ENCODE data around the gene SLC22A23.

SLC22A23 gene

GRCh38 chr6:3500262-3501014 is 43.6 kb upstream of the SLC22A23 start (continued):
- no peak for TF ChIP-seq ZNF701 (tag by site-specific recombination; IDR thresholded peaks at IDR 0.05)
- TF ChIP-seq ZNF488 (tag by site-specific recombination; IDR thresholded peaks at IDR 0.05) = no peak
- no peak for TF ChIP-seq SALL2 (tag by site-specific recombination; IDR thresholded peaks at IDR 0.05; ENCODE audit: borderline replicate concordance)
- TF ChIP-seq, protein P1, sequence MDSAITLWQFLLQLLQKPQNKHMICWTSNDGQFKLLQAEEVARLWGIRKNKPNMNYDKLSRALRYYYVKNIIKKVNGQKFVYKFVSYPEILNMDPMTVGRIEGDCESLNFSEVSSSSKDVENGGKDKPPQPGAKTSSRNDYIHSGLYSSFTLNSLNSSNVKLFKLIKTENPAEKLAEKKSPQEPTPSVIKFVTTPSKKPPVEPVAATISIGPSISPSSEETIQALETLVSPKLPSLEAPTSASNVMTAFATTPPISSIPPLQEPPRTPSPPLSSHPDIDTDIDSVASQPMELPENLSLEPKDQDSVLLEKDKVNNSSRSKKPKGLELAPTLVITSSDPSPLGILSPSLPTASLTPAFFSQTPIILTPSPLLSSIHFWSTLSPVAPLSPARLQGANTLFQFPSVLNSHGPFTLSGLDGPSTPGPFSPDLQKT (IDR thresholded peaks at IDR 0.05; ENCODE audit: borderline replicate concordance, low read depth, low read length) = no peak
- no peak for TF ChIP-seq ZNF132 (tag by site-specific recombination; IDR thresholded peaks at IDR 0.05; ENCODE audit: borderline replicate concordance)
- no peak; the same call in none of the 2 replicates for TF ChIP-seq WT1 (tag by site-specific recombination; IDR thresholded peaks at IDR 0.05)
- TF ChIP-seq ZNF37A (tag by site-specific recombination; IDR thresholded peaks at IDR 0.05) = no peak
- TF ChIP-seq SETDB1 (IDR thresholded peaks at IDR 0.05; ENCODE audit: insufficient read length, low read length) = no peak
- TF ChIP-seq ZNF664 (tag by site-specific recombination; IDR thresholded peaks at IDR 0.05) = peak; percentile 93; the same call in 1 of the 2 replicates
- TF ChIP-seq, protein P2, sequence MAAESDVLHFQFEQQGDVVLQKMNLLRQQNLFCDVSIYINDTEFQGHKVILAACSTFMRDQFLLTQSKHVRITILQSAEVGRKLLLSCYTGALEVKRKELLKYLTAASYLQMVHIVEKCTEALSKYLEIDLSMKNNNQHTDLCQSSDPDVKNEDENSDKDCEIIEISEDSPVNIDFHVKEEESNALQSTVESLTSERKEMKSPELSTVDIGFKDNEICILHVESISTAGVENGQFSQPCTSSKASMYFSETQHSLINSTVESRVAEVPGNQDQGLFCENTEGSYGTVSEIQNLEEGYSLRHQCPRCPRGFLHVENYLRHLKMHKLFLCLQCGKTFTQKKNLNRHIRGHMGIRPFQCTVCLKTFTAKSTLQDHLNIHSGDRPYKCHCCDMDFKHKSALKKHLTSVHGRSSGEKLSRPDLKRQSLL (tag by site-specific recombination; IDR thresholded peaks at IDR 0.05) = no peak
- no peak for TF ChIP-seq ZSCAN16 (tag by site-specific recombination; IDR thresholded peaks at IDR 0.05)
- TF ChIP-seq GLI2 (tag by site-specific recombination; IDR thresholded peaks at IDR 0.05; ENCODE audit: borderline replicate concordance, low read depth) = peak; percentile 67; the same call in 1 of the 2 replicates
- 0 out of 2 replicates have a peak, but pooled peaks have one; percentile 35 for TF ChIP-seq ZNF2 (tag by site-specific recombination; IDR thresholded peaks at IDR 0.05)
- TF ChIP-seq ZNF362 (tag by site-specific recombination; IDR thresholded peaks at IDR 0.05) = peak; percentile 90
- no peak for TF ChIP-seq ZNF423 (tag by site-specific recombination; IDR thresholded peaks at IDR 0.05)
- no peak for TF ChIP-seq ZNF248 (tag by site-specific recombination; IDR thresholded peaks at IDR 0.05)
- TF ChIP-seq ZNF239 (tag by site-specific recombination; IDR thresholded peaks at IDR 0.05) = no peak
- peak; percentile 20; the same call in 1 of the 2 replicates for TF ChIP-seq ZBTB8A (tag by site-specific recombination; IDR thresholded peaks at IDR 0.05)
- TF ChIP-seq SP7 (tag by site-specific recombination; IDR thresholded peaks at IDR 0.05) = peak; percentile 95
- peak; percentile 27; the same call in 1 of the 2 replicates for TF ChIP-seq INSM2 (tag by site-specific recombination; IDR thresholded peaks at IDR 0.05)
- TF ChIP-seq, protein P3, sequence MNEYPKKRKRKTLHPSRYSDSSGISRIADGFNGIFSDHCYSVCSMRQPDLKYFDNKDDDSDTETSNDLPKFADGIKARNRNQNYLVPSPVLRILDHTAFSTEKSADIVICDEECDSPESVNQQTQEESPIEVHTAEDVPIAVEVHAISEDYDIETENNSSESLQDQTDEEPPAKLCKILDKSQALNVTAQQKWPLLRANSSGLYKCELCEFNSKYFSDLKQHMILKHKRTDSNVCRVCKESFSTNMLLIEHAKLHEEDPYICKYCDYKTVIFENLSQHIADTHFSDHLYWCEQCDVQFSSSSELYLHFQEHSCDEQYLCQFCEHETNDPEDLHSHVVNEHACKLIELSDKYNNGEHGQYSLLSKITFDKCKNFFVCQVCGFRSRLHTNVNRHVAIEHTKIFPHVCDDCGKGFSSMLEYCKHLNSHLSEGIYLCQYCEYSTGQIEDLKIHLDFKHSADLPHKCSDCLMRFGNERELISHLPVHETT (tag by site-specific recombination; IDR thresholded peaks at IDR 0.05) = no peak
- no peak for TF ChIP-seq ZNF416 (tag by site-specific recombination; IDR thresholded peaks at IDR 0.05)
- TF ChIP-seq ZNF280C (tag by site-specific recombination; IDR thresholded peaks at IDR 0.05) = no peak
- TF ChIP-seq ZFP37 (tag by site-specific recombination; IDR thresholded peaks at IDR 0.05) = no peak
- TF ChIP-seq ZBTB21 (tag by site-specific recombination; IDR thresholded peaks at IDR 0.05) = no peak
- TF ChIP-seq ZNF660 (tag by site-specific recombination; IDR thresholded peaks at IDR 0.05) = no peak
- TF ChIP-seq ZFP3 (tag by site-specific recombination; IDR thresholded peaks at IDR 0.05; ENCODE audit: low read depth) = no peak
